Activated CD8-positive, alpha-beta memory T cell treated with anti-CD3 and anti-CD28 coated beads, Interleukin-2, amount 10 ng/mL, durations not matched to agents 7 days and 5 days (primary cell): ENCODE data around the gene NDUFS7. TPM values are rescaled to one million over a fixed set of nuclear protein-coding genes. Genes with fewer than 3 reads are reported as not detected.

Source experiments
- ATAC-seq: fragments of 150-1000 bp; cut with Tn5 transposase; one replicate; pipeline ENCODE4 v1.10.0; 2021; ENCODE audit warnings: moderate library complexity
- CTCF ChIA-PET: fragments of 350-600 bp; sonication (Branson Sonifier 250); formaldehyde crosslinking; loops from one replicate; lab custom pipeline; 2021; ENCODE audit warnings: antibody characterized with exemption; lab: Charles Lee
- DNase-seq: peaks from one replicate; pipeline ENCODE4 v3.0.0-alpha.2; 2020
- H3K27ac Mint-ChIP-seq: one replicate; pipeline ENCODE4 v1.8.0; 2021; ENCODE audit warnings: mild to moderate bottlenecking, mixed read lengths
- H3K27me3 Mint-ChIP-seq: one replicate; pipeline ENCODE4 v1.8.0; 2021; ENCODE audit warnings: mixed read lengths
- H3K36me3 Mint-ChIP-seq: one replicate; pipeline ENCODE4 v1.8.0; 2021; ENCODE audit warnings: mild to moderate bottlenecking, mixed read lengths
- H3K4me1 Mint-ChIP-seq: one replicate; pipeline ENCODE4 v1.8.0; 2021; ENCODE audit warnings: mixed read lengths
- H3K4me3 Mint-ChIP-seq: one replicate; pipeline ENCODE4 v1.8.0; 2021; ENCODE audit warnings: mild to moderate bottlenecking, moderate library complexity, mixed read lengths
- H3K9me3 Mint-ChIP-seq: one replicate; pipeline ENCODE4 v1.8.0; 2022; ENCODE audit warnings: low read depth, mixed read lengths
- total RNA-seq, 2 experiments: library from RNA; stranded (reverse); gene quantifications; one replicate each; pipeline ENCODE4 v1.2.3, GENCODE V29; 2021

Gene NDUFS7
- total RNA-seq, result 100 to 1,000 TPM; 124 to 135 TPM

- Mint-ChIP-seq H3K9me3 (no peaks in the 10 kb centered on the region), H3K4me1 (peaks cover 21% of the 10 kb centered on the region), H3K27me3 (peaks cover 6% of the 10 kb centered on the region), H3K4me3 (peak within 1 kb of the TSS; percentile 89), H3K27ac (peak within 1 kb of the TSS; percentile 95), H3K36me3 (peaks cover 7% of the 10 kb centered on the region)
- ATAC-seq (peak; percentile 90), DNase-seq (peak; percentile 94)
- CTCF ChIA-PET, result interaction anchor here (1.0 to 2.5 kb wide), 12 partner anchors 8 to 139 kb away, joined by 3 to 12 read pairs (median 4); partner anchors contain the start of gene CIRBP
Measured at GRCh38 chr19:1383312-1384084, at the start of gene NDUFS7. NDUFS7 (plus strand) TSS chr19:1383907; CDS start chr19:1383927, 20 bp downstream.

GRCh38 chr19:1336079-1336684 lies 47.5 kb upstream of the NDUFS7 start:
- H3K9me3 Mint-ChIP-seq, result no peaks in the 10 kb centered on the region
- CTCF ChIA-PET, result no interaction called here
- no peak overlapping the region for H3K27ac Mint-ChIP-seq
- H3K4me3 Mint-ChIP-seq, result no peak overlapping the region
- ATAC-seq (no peak), DNase-seq (no peak)
- H3K36me3 Mint-ChIP-seq, result no peaks in the 10 kb centered on the region
- no peaks in the 10 kb centered on the region for H3K27me3 Mint-ChIP-seq
- no peaks in the 10 kb centered on the region for H3K4me1 Mint-ChIP-seq

GRCh38 chr19:1340681-1341469 lies 42.8 kb upstream of the NDUFS7 start:
- peaks cover 8% of the 10 kb centered on the region for H3K4me1 Mint-ChIP-seq
- ATAC-seq (no peak), DNase-seq (no peak)
- H3K4me3 Mint-ChIP-seq, result no peak overlapping the region
- H3K27ac Mint-ChIP-seq, result no peak overlapping the region
- no peaks in the 10 kb centered on the region for H3K36me3 Mint-ChIP-seq
- no peaks in the 10 kb centered on the region for H3K9me3 Mint-ChIP-seq
- peaks cover 2% of the 10 kb centered on the region for H3K27me3 Mint-ChIP-seq
- CTCF ChIA-PET, result interaction anchor here (1.2 kb wide), 1 partner anchor 25 kb away, joined by 3 read pairs; no protein-coding TSS in a partner anchor

GRCh38 chr19:1343041-1343440 lies 40.7 kb upstream of the NDUFS7 start:
- Mint-ChIP-seq H3K4me1 (peaks cover 8% of the 10 kb centered on the region), H3K27me3 (peaks cover 2% of the 10 kb centered on the region), H3K9me3 (no peaks in the 10 kb centered on the region), H3K36me3 (no peaks in the 10 kb centered on the region), H3K27ac (no peak overlapping the region), H3K4me3 (no peak overlapping the region)
- ATAC-seq, result no peak
- CTCF ChIA-PET, result no interaction called here
- no peak for DNase-seq

- Mint-ChIP-seq H3K27ac (no peak overlapping the region), H3K9me3 (no peaks in the 10 kb centered on the region), H3K4me1 (peaks cover 6% of the 10 kb centered on the region), H3K36me3 (no peaks in the 10 kb centered on the region), H3K4me3 (no peak overlapping the region), H3K27me3 (peaks cover 2% of the 10 kb centered on the region)
- DNase-seq, result no peak
- CTCF ChIA-PET, result no interaction called here
- ATAC-seq, result no peak
Measured at GRCh38 chr19:1349211-1349610, 34.5 kb upstream of the NDUFS7 start.

GRCh38 chr19:1350867-1351266 lies 32.8 kb upstream of the NDUFS7 start:
- ATAC-seq, result no peak
- H3K27me3 Mint-ChIP-seq, result peaks cover 2% of the 10 kb centered on the region
- CTCF ChIA-PET, result no interaction called here
- no peak overlapping the region for H3K27ac Mint-ChIP-seq
- no peaks in the 10 kb centered on the region for H3K9me3 Mint-ChIP-seq
- peaks cover 7% of the 10 kb centered on the region for H3K4me1 Mint-ChIP-seq
- H3K4me3 Mint-ChIP-seq, result no peak overlapping the region
- DNase-seq, result no peak
- H3K36me3 Mint-ChIP-seq, result peaks cover 2% of the 10 kb centered on the region

GRCh38 chr19:1351381-1351851 lies 32.3 kb upstream of the NDUFS7 start:
- CTCF ChIA-PET, result no interaction called here
- Mint-ChIP-seq H3K27me3 (peaks cover 2% of the 10 kb centered on the region), H3K4me3 (no peak overlapping the region), H3K4me1 (peaks cover 12% of the 10 kb centered on the region), H3K9me3 (no peaks in the 10 kb centered on the region), H3K27ac (no peak overlapping the region), H3K36me3 (peaks cover 4% of the 10 kb centered on the region)
- no peak for ATAC-seq
- no peak for DNase-seq

- no peak for ATAC-seq
- Mint-ChIP-seq H3K27ac (no peak overlapping the region), H3K9me3 (no peaks in the 10 kb centered on the region), H3K4me3 (no peak overlapping the region), H3K27me3 (peaks cover 2% of the 10 kb centered on the region), H3K36me3 (peaks cover 8% of the 10 kb centered on the region), H3K4me1 (peaks cover 14% of the 10 kb centered on the region)
- CTCF ChIA-PET, result interaction anchor here (1.4 kb wide), 1 partner anchor 73 kb away, joined by 4 read pairs; no protein-coding TSS in a partner anchor
- DNase-seq, result no peak
Measured at GRCh38 chr19:1353144-1353543, 30.6 kb upstream of the NDUFS7 start.

GRCh38 chr19:1354970-1355567 lies 28.6 kb upstream of the NDUFS7 start:
- CTCF ChIA-PET, result interaction anchor here (0.6 to 1.4 kb wide), 6 partner anchors 10 to 111 kb away, joined by 3 to 8 read pairs (median 4); no protein-coding TSS in a partner anchor
- Mint-ChIP-seq H3K27me3 (no peaks in the 10 kb centered on the region), H3K4me3 (peak overlapping the region; percentile 75), H3K27ac (no peak overlapping the region), H3K4me1 (peaks cover 14% of the 10 kb centered on the region), H3K36me3 (peaks cover 16% of the 10 kb centered on the region), H3K9me3 (no peaks in the 10 kb centered on the region)
- no peak for DNase-seq
- ATAC-seq, result peak; percentile 68

GRCh38 chr19:1355568-1356507 lies 27.9 kb upstream of the NDUFS7 start:
- Mint-ChIP-seq H3K4me3 (peak overlapping the region; percentile 75), H3K4me1 (peaks cover 14% of the 10 kb centered on the region), H3K27ac (peak overlapping the region; percentile 16), H3K9me3 (no peaks in the 10 kb centered on the region), H3K36me3 (peaks cover 16% of the 10 kb centered on the region), H3K27me3 (no peaks in the 10 kb centered on the region)
- no peak for ATAC-seq
- CTCF ChIA-PET, result interaction anchor here (0.8 to 1.4 kb wide), 4 partner anchors 27 to 111 kb away, joined by 3 to 5 read pairs (median 4); partner anchors contain the start of gene NDUFS7
- no peak for DNase-seq

GRCh38 chr19:1356508-1356865 lies 27.2 kb upstream of the NDUFS7 start:
- Mint-ChIP-seq H3K4me3 (peak overlapping the region; percentile 75), H3K27me3 (no peaks in the 10 kb centered on the region), H3K36me3 (peaks cover 16% of the 10 kb centered on the region), H3K27ac (no peak overlapping the region), H3K4me1 (peaks cover 15% of the 10 kb centered on the region), H3K9me3 (no peaks in the 10 kb centered on the region)
- CTCF ChIA-PET, result interaction anchor here (1.1 to 1.4 kb wide), 3 partner anchors 27 to 112 kb away, joined by 3 to 5 read pairs (median 4); partner anchors contain the start of gene NDUFS7
- ATAC-seq, result no peak
- DNase-seq, result no peak

- H3K4me1 Mint-ChIP-seq, result peaks cover 23% of the 10 kb centered on the region
- H3K9me3 Mint-ChIP-seq, result no peaks in the 10 kb centered on the region
- peaks cover 19% of the 10 kb centered on the region for H3K36me3 Mint-ChIP-seq
- CTCF ChIA-PET, result no interaction called here
- H3K27me3 Mint-ChIP-seq, result no peaks in the 10 kb centered on the region
- ATAC-seq, result no peak
- H3K27ac Mint-ChIP-seq, result no peak overlapping the region
- H3K4me3 Mint-ChIP-seq, result no peak overlapping the region
- no peak for DNase-seq
Measured at GRCh38 chr19:1357531-1358109, 26.1 kb upstream of the NDUFS7 start.
